Breast epithelium (tissue), 3 donors: Measurements from ENCODE around the gene FOXO4.

Experiments
- CTCF ChIP-seq, 3 donors: fragments of 450-650 bp; IDR thresholded peaks; one replicate each; pipeline ENCODE4 v1.5.1; 2016 to 2017; ENCODE audit warnings: antibody characterized with exemption in 3 of 3, mild to moderate bottlenecking in 3 of 3, moderate library complexity in 3 of 3
- POLR2AphosphoS5 ChIP-seq, 3 donors: sonication (generic); formaldehyde crosslinking; IDR thresholded peaks; one replicate each; pipeline ENCODE4 v1.6.1; 2017; ENCODE audit warnings: antibody characterized with exemption in 3 of 3

- TF ChIP-seq CTCF (IDR thresholded peaks at IDR 0.05) (no peak), POLR2AphosphoS5 (IDR thresholded peaks at IDR 0.05) (no peak)
Observed at GRCh38 chrX:71057848-71058530, 37.7 kb upstream of the FOXO4 start.
